Measurements from ENCODE around the gene TMEM92. TPM values are rescaled to one million over a fixed set of nuclear protein-coding genes. Genes with fewer than 3 reads are reported as not detected.

Gene TMEM92
- total RNA-seq, 2 donors from 2014 or later = 34.3 to 35.8 TPM

GRCh38 chr17:50265212-50265611 lies 9.1 kb upstream of the TMEM92 start:
- H3K27ac ChIP-seq (ENCODE audit: low read depth, low read length) = no peak overlapping the region
- H3K9me3 Mint-ChIP-seq = no peaks in the 10 kb centered on the region
- H3K4me1 Mint-ChIP-seq = peaks cover 15% of the 10 kb centered on the region
- H3K9me3 ChIP-seq (ENCODE audit: control insufficient read depth, low read length) = no peaks in the 10 kb centered on the region
- TF ChIP-seq CTCF (conservative IDR thresholded peaks at IDR 0.05) = no peak
- no peak for DNase-seq
- no peaks in the 10 kb centered on the region for H3K36me3 Mint-ChIP-seq (ENCODE audit: low read depth)
- no peak overlapping the region for H3K4me3 ChIP-seq (ENCODE audit: low read length)
- H3K27ac Mint-ChIP-seq = no peak overlapping the region
- H3K27me3 Mint-ChIP-seq (ENCODE audit: insufficient read depth) = peaks cover 11% of the 10 kb centered on the region
- H3K36me3 ChIP-seq (ENCODE audit: control insufficient read depth, insufficient read depth, low read length) = no peaks in the 10 kb centered on the region
- no peak overlapping the region for H3K4me3 Mint-ChIP-seq
- 92 to 100% methylated on average over 2 of the region's 2 CpGs for WGBS, 2 experiments (ENCODE audit: insufficient coverage in 1 of 2, insufficient read length in 1 of 2)
- peaks cover 4% of the 10 kb centered on the region for H3K4me1 ChIP-seq (ENCODE audit: control insufficient read depth, insufficient read depth, low read length)
- H3K9ac ChIP-seq (ENCODE audit: extremely low read depth, low read length, poor library complexity, severe bottlenecking) = no peak overlapping the region
- H3K27me3 ChIP-seq (ENCODE audit: control insufficient read depth, insufficient read depth, low read length, poor library complexity, severe bottlenecking) = no peaks in the 10 kb centered on the region

- no peak for TF ChIP-seq CTCF (conservative IDR thresholded peaks at IDR 0.05)
- Mint-ChIP-seq H3K9me3 (no peaks in the 10 kb centered on the region), H3K27ac (no peak overlapping the region), H3K27me3 (ENCODE audit: insufficient read depth) (peaks cover 11% of the 10 kb centered on the region), H3K4me3 (no peak overlapping the region), H3K36me3 (ENCODE audit: low read depth) (no peaks in the 10 kb centered on the region), H3K4me1 (peaks cover 15% of the 10 kb centered on the region)
- Histone ChIP-seq H3K27me3 (ENCODE audit: control insufficient read depth, insufficient read depth, low read length, poor library complexity, severe bottlenecking) (no peaks in the 10 kb centered on the region), H3K36me3 (ENCODE audit: control insufficient read depth, insufficient read depth, low read length) (no peaks in the 10 kb centered on the region), H3K9ac (ENCODE audit: extremely low read depth, low read length, poor library complexity, severe bottlenecking) (no peak overlapping the region), H3K27ac (ENCODE audit: low read depth, low read length) (no peak overlapping the region), H3K4me1 (ENCODE audit: control insufficient read depth, insufficient read depth, low read length) (peaks cover 4% of the 10 kb centered on the region), H3K9me3 (ENCODE audit: control insufficient read depth, low read length) (no peaks in the 10 kb centered on the region), H3K4me3 (ENCODE audit: low read length) (no peak overlapping the region)
- DNase-seq = peak; percentile 49
- 80 to 85% methylated on average over 9 to 10 of the region's 10 CpGs for whole genome bisulfite sequencing, 2 experiments (ENCODE audit: insufficient coverage in 1 of 2, insufficient read length in 1 of 2)
Measured at GRCh38 chr17:50265690-50266315, 8.5 kb upstream of the TMEM92 start.

GRCh38 chr17:50266384-50267073 lies 7.7 kb upstream of the TMEM92 start:
- H3K36me3 Mint-ChIP-seq (ENCODE audit: low read depth) = no peaks in the 10 kb centered on the region
- H3K4me1 ChIP-seq (ENCODE audit: control insufficient read depth, insufficient read depth, low read length) = peaks cover 4% of the 10 kb centered on the region
- no peak overlapping the region for H3K4me3 ChIP-seq (ENCODE audit: low read length)
- no peak overlapping the region for H3K4me3 Mint-ChIP-seq
- H3K27ac Mint-ChIP-seq = no peak overlapping the region
- peaks cover 11% of the 10 kb centered on the region for H3K27me3 Mint-ChIP-seq (ENCODE audit: insufficient read depth)
- WGBS, 2 experiments (ENCODE audit: insufficient coverage in 1 of 2, insufficient read length in 1 of 2) = 87 to 90% methylated on average over 5 to 13 of the region's 13 CpGs
- DNase-seq = peak; percentile 67
- no peaks in the 10 kb centered on the region for H3K9me3 Mint-ChIP-seq
- no peak for TF ChIP-seq CTCF (conservative IDR thresholded peaks at IDR 0.05)
- no peaks in the 10 kb centered on the region for H3K27me3 ChIP-seq (ENCODE audit: control insufficient read depth, insufficient read depth, low read length, poor library complexity, severe bottlenecking)
- H3K36me3 ChIP-seq (ENCODE audit: control insufficient read depth, insufficient read depth, low read length) = no peaks in the 10 kb centered on the region
- no peaks in the 10 kb centered on the region for H3K9me3 ChIP-seq (ENCODE audit: control insufficient read depth, low read length)
- peaks cover 15% of the 10 kb centered on the region for H3K4me1 Mint-ChIP-seq
- no peak overlapping the region for H3K9ac ChIP-seq (ENCODE audit: extremely low read depth, low read length, poor library complexity, severe bottlenecking)
- no peak overlapping the region for H3K27ac ChIP-seq (ENCODE audit: low read depth, low read length)
